ENCODE measurements around the gene YWHAQ. TPM values are rescaled to one million over a fixed set of nuclear protein-coding genes. Genes with fewer than 3 reads are reported as not detected.
A peak's percentile ranks its signal among the peaks of the same experiment; 100 is the strongest.
"Not testable (repeated sequence)": the region's sequence is repeated elsewhere in the genome, so short reads cannot be mapped to it uniquely, and the experiment has no call there.

Gene YWHAQ
- total and polyA plus RNA-seq, 7 donors, result 179 to 273 (median 216) TPM

DNA sequence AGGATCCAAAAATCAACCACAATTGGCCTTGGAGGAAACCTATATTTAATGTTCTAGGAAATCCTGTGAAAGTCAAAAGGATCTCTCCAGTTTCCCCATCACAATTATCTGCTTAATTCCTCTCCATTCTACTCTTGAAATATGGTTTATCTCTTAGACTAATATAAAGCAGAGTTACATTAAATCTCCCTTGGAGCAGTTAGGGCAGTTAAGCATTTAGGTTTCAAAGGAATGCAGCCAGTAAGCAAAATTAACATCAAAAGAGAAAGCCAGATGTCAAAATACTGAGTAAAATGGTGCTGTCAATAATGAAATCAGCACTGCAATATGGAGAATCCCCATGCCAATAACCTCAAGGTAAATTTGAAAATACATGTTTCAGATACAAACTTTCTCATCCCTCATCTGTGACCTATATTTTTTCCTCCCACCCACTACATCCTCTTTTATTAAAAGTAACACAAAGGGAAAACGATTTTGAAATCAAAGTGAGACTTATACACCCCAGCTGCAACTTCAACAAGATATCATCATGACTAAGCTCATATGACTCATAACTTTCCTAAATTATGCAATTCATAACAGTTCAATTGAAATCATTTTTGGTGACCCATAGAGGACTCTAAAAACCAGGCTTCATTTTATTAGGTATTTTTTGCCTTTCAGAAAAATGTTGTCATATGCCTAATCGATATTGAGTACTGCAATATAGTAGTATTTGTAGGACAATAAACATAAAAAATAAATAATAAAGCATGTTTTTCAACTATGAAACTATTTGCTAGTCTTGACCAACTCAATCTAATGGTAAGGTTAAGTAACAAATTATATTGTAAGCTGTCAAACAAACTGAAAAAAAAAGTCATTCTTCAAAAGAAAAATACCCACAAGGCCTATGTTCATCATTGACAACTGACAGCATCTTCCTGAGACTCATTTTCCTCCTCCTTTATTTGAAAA is 78.3 kb downstream of the YWHAQ start:
- Histone ChIP-seq H3K27ac (peak overlapping the region; percentile 61 to 99 (median 98)), H3K4me1 (peaks cover 0 to 65% (median 55%) of the 10 kb centered on the region in 4 donors), H3K9me3 (no peaks in the 10 kb centered on the region), H3K36me3 (no peaks in the 10 kb centered on the region), H3K4me3 (no peak overlapping the region), H3K27me3 (no peaks in the 10 kb centered on the region)
- TF ChIP-seq POLR2AphosphoS5 (IDR thresholded peaks at IDR 0.05) (peak; percentile 45 to 74 (median 60)), POLR2A (IDR thresholded peaks at IDR 0.05) (no peak), EP300 (IDR thresholded peaks at IDR 0.05) (peak in 2 of 4 donors; percentile 10 to 15), CTCF (IDR thresholded peaks at IDR 0.05) (no peak)
- intact Hi-C loops (cut with DNase I), result no loop called here
- no peak for DNase-seq
- 33 to 34% methylated on average over 2 of the region's 2 CpGs for WGBS, 2 donors

- H3K9me3 ChIP-seq; H3K27me3 ChIP-seq; H3K36me3 ChIP-seq; intact Hi-C loops (cut with DNase I); DNase-seq; H3K4me3 ChIP-seq: not testable (repeated sequence)
- peak overlapping the region in 3 of 4 donors; percentile 38 to 99 (median 98) for H3K27ac ChIP-seq
- peaks cover 0 to 59% (median 47%) of the 10 kb centered on the region in 4 donors for H3K4me1 ChIP-seq
- WGBS, 2 donors, result 79 to 82% methylated on average over 7 of the region's 7 CpGs
Observed at GRCh38 chr2:9550859-9551391, 79.9 kb downstream of the YWHAQ start.

- TF ChIP-seq CTCF (IDR thresholded peaks at IDR 0.05), result no peak
- no peak for TF ChIP-seq EP300 (IDR thresholded peaks at IDR 0.05)
- TF ChIP-seq POLR2AphosphoS5 (IDR thresholded peaks at IDR 0.05), result no peak
- no peak for TF ChIP-seq POLR2A (IDR thresholded peaks at IDR 0.05)
- Histone ChIP-seq H3K36me3 (no peaks in the 10 kb centered on the region), H3K27ac (no peak overlapping the region), H3K4me3 (no peak overlapping the region), H3K27me3 (no peaks in the 10 kb centered on the region), H3K4me1 (peaks cover 0 to 54% (median 41%) of the 10 kb centered on the region in 4 donors), H3K9me3 (no peaks in the 10 kb centered on the region)
- intact Hi-C loops (cut with DNase I), result loop anchor here (2.0 kb wide), 1 partner anchor 21 kb away; no protein-coding TSS in a partner anchor
- DNase-seq, result no peak
- 86 to 92% methylated on average over 9 of the region's 9 CpGs for WGBS, 2 donors
Observed at GRCh38 chr2:9549420-9549819, 81.4 kb downstream of the YWHAQ start.

- H3K27me3 ChIP-seq, result no peaks in the 10 kb centered on the region
- TF ChIP-seq EP300 (IDR thresholded peaks at IDR 0.05) (no peak), POLR2A (IDR thresholded peaks at IDR 0.05) (no peak), POLR2AphosphoS5 (IDR thresholded peaks at IDR 0.05) (no peak), CTCF (IDR thresholded peaks at IDR 0.05) (no peak)
- no peaks in the 10 kb centered on the region for H3K36me3 ChIP-seq
- no peaks in the 10 kb centered on the region for H3K9me3 ChIP-seq
- no peak overlapping the region for H3K4me3 ChIP-seq
- WGBS, 2 donors, result 77 to 86% methylated on average over 2 of the region's 2 CpGs
- no peak for DNase-seq
- intact Hi-C loops (cut with DNase I), result loop anchor here (2.0 kb wide), 1 partner anchor 20 kb away; no protein-coding TSS in a partner anchor
- H3K27ac ChIP-seq, result no peak overlapping the region
- H3K4me1 ChIP-seq, result peaks cover 0 to 45% (median 32%) of the 10 kb centered on the region in 4 donors
Observed at GRCh38 chr2:9548506-9548905, 82.3 kb downstream of the YWHAQ start.
